Activated CD8-positive, alpha-beta memory T cell treated with anti-CD3 and anti-CD28 coated beads for 48 hours (primary cell): ENCODE measurements around the gene SNRNP27.
A peak's percentile ranks its signal among the peaks of the same experiment; 100 is the strongest.

Experiments used
- DNase-seq, 3 experiments: peaks; one replicate each; pipeline ENCODE4 v3.0.0-alpha.2; 2020; ENCODE audit warnings: low read depth in 2 of 3, low spot score in 2 of 3

SNRNP27 gene

GRCh38 chr2:69914950-69915945 is 21.5 kb downstream of the SNRNP27 start, which contains the start of gene MXD1:
Gene MXD1 (plus strand): TSS chr2:69915109. CDS start chr2:69915331, 222 bp downstream.
- DNase-seq: peak in 1 of 3 experiments; percentile 93

GRCh38 chr2:69916106-69916505 is 22.4 kb downstream of the SNRNP27 start:
- no peak for DNase-seq

- DNase-seq: no peak
These were observed 24.1 kb downstream of the SNRNP27 start for GRCh38 chr2:69917852-69918251.

- DNase-seq: no peak
These were observed 24.6 kb downstream of the SNRNP27 start for GRCh38 chr2:69918401-69918800.

GRCh38 chr2:69923116-69923515 is 29.4 kb downstream of the SNRNP27 start:
- DNase-seq: no peak

GRCh38 chr2:69926849-69927515 is 33.2 kb downstream of the SNRNP27 start:
- no peak for DNase-seq

GRCh38 chr2:69931832-69932595 is 38.3 kb downstream of the SNRNP27 start:
- no peak for DNase-seq

- no peak for DNase-seq
These were observed 38.8 kb downstream of the SNRNP27 start for GRCh38 chr2:69932596-69932922.

- no peak for DNase-seq
These were observed 39.6 kb downstream of the SNRNP27 start for GRCh38 chr2:69933254-69933828.

GRCh38 chr2:69933839-69934613 is 40.3 kb downstream of the SNRNP27 start:
- DNase-seq: no peak

GRCh38 chr2:69934614-69934908 is 40.8 kb downstream of the SNRNP27 start:
- DNase-seq: no peak

- DNase-seq: no peak
These were observed 41.3 kb downstream of the SNRNP27 start for GRCh38 chr2:69935011-69935410.

- DNase-seq: no peak
These were observed 43.1 kb downstream of the SNRNP27 start for GRCh38 chr2:69936906-69937305.

GRCh38 chr2:69937968-69938367 is 44.2 kb downstream of the SNRNP27 start:
- no peak for DNase-seq

GRCh38 chr2:69939722-69940121 is 46.0 kb downstream of the SNRNP27 start:
- DNase-seq: no peak

- no peak for DNase-seq
These were observed 46.9 kb downstream of the SNRNP27 start for GRCh38 chr2:69940691-69941090.

- no peak for DNase-seq
These were observed 49.5 kb downstream of the SNRNP27 start for GRCh38 chr2:69943000-69943842.

GRCh38 chr2:69943843-69944525 is 50.2 kb downstream of the SNRNP27 start:
- DNase-seq: no peak

- no peak for DNase-seq
These were observed 51.0 kb downstream of the SNRNP27 start for GRCh38 chr2:69944756-69945155.
